ENCODE data around the gene STEAP2.

DNA sequence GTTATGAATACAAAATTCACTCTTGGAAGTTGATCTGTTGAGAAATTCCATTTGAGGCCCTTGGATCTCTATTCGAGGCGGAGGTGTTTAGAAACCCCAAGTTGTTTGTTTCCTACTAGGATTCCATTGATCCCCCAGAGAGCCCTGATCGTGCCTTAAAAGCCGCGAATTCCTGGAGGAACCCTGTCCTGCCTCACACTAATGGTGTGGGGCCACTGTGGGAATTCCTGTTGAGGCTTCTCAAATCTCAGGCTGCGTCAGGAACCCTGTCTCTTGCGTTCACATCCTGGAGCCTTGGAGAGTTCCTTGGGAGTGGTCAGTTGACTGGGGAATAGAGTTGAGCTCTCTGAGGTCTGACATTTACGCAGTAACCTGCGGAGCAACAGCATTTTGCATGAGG, 34.6 kb downstream of the STEAP2 start:
- TF ChIP-seq POLR2A (IDR thresholded peaks at IDR 0.05) (no peak), CTCF (IDR thresholded peaks at IDR 0.05) (no peak)

Measured in ovary (tissue), 3 donors.